ENCODE data around the gene NCK2.

NCK2 gene

DNA sequence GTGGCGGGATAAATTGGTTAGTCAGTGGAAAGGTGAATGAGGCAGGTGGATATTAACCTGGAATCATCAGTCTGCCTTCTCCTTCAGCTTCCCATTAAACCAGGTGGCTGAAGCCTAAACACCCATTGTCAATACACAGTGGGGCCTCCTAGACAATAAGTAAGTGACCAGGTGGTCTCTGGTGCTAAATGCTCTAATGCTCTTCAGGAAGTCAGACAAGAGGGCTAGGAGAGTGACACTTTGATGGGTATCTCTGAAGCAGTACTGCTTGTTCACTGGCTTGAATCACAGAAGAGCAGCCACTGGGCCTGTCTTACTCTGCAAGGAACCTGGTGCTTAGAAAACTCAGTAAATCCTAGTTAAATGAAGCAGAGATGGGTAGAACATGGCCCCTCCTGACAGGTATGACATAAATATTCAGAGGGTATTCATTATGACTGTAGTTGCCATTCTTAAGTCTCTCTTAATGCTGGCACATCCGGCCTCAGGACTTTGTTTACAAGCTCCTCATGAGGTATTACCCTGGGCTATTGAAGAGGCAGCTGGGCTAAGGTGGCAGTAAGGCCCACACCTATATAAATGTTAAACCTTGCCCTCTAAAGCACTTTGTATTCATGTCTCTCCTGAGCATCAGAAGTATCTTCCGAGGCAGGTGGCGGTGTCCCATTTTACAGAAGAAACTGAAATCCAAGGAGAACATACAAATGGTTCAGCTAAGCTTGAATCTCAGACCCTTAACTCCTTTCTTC, 104.9 kb downstream of the NCK2 start:
- DNase-seq (ENCODE audit: low read depth), result no peak

DNA sequence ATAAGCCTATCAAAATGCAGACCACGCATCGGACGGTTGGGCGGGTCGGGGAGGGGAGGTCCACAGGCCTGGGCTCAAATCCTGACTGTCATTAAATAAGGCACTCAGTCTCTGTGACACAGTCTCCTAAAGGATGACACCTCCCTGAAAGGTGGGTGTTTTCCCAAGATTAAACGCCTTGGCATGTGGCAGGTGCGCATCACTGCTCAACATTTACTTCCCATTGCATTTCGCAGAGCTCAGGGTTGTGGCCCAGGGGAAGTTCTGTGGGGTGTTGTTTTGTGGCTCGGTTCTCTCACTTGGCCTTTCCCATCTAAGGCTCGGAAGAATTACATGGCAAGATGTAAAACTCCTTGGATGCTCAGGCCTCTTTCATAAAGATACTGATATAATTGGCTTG, 107.4 kb downstream of the NCK2 start:
- DNase-seq (ENCODE audit: low read depth), result no peak

DNA sequence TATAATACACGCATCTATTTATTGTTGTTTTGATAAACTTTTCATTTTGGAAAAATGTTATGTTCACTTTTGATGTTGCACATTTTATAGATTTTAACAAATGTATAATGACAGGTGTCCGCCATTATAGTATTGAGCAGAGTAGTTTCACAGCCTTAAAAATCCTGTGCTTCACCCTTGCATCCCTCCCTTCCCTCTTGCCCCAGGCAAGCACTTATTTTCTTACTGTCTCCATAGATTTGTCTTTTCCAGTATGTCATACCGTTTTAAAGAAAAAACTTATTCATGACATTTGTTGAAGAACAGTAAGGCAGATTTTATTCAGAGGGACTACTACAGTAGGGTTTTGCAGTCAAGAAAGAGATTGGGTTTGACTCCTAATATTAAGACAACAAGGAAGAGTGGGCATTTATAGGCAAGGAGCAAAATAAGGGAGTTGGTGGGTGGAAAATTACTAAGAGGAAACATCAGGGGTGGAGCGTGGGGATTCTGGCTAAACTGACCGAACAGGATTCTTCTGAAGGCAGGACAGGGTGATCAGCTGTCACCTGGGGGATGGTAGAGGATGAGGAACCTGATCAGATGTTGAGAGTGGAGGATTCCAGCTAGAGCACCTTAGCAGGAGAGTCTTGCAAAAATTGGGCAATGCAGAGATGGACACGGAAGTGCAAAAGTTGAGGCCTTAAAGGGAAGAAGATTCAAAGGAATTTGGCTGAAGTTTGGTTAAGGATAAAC, 108.8 kb downstream of the NCK2 start:
- DNase-seq (ENCODE audit: low read depth), result no peak

DNA sequence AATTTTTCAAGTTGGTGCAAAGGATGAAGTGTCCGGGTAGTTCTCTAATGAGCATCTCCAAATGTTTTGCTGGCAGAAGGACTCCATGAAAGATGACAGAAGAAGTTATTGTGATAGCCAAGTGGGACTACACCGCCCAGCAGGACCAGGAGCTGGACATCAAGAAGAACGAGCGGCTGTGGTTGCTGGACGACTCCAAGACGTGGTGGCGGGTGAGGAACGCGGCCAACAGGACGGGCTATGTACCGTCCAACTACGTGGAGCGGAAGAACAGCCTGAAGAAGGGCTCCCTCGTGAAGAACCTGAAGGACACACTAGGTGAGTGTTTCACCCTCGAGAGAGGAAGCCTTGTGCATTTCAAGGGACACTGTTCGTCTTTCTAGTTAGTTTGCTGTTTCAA, 110.3 kb downstream of the NCK2 start:
- DNase-seq (ENCODE audit: low read depth), result no peak

DNA sequence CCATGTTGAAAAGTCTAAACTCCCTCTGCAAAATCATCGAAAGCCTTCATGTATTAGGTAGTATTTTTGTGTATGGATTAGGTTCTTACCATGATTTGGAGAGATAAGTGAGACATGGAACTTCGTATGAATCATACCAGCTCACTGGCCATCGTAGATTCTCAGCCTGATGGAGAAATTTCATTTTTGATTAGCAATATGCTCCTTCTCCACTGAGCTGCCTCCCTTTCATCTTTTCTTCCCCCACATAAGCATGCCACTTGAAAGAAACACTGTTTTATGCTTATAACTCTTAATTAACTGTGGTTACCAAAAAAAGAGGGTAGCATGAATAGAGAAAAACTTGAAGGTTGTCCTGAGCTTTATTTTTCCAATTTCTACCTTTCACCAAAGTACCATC, 111.9 kb downstream of the NCK2 start:
- DNase-seq (ENCODE audit: low read depth), result no peak

DNA sequence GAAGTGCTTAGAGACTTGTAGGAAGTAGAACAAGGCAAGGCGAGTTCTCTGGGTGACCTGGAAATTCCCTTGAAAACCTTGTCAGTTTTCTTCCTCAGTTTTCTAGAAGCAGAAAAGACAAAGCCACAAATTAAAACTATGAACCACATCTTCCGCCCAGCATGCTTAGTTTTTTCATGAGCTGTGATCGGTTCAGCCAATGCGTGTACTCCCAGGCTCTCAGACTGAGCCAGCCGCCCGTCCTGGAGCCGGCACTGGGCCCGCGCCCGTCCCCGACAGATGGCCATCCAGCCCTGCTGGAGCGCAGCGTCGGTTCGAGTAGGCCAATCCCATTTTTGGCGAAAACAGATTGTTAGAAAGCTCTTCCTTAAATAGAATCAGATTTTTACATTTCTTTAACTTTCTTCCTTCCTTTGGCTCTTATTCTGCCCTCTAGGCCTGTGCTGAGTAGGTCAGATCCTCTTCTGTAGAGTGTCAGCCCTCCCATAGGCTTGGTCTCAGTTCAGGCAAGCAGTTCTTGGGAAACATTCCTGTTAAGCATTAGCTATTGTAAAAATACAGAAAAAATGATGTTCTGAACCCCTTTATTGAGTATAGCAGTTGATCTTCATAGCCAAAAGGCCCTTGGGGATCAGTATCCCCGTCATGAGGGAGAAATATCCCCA, 112.5 kb downstream of the NCK2 start:
- DNase-seq (ENCODE audit: low read depth), result no peak

DNA sequence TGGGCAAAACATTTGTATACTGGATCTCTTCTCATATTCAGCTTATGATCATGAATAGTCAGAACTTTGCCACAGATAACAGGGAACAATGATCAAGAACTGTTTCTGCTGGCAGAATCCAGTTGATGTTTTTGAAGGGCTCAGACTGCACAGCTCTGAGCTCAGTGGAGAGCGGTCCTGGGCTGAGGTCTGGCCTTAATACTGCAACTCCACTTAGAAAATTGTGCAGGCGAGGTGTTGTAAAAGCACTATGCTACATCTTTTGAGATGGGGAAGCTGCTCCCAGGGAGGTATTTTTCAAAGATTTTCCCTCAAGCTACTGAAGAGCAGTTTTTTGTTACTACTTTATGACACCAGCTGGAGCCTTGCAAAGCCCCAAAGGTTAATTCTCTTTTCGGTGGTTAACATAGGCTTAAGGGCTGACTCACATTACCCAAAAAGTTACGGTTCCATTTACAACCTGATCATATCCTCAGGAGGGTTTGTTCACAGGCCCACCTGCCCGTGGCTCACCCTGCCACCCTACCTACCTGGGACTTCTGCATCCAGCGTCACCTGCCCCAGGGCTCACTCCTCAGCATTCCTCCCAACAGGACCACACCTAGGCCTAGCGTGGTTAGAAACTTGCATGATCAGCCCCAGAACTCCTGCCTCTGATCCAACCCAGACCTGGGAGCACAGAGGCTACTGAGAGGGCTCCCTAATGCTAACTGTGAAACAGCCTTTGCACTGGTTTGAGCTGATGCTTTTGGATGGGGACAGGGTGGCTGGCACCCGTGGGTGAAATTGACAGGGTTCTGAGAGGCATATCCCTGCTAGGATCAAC, 114.4 kb downstream of the NCK2 start:
- no peak for DNase-seq (ENCODE audit: low read depth)

DNA sequence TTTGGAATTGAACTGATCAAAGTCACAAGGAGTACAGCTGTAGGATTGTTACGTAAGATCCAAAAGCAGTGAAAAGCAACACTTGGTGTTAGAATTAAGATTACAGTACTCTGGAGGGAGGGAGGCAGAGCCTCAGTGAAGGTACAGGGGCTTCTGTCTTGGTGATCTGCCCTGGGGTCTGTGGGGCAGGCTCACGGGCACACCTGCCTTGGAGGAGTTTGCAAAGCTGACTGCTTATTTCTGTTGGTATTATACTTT, 114.9 kb downstream of the NCK2 start:
- no peak for DNase-seq (ENCODE audit: low read depth)

DNA sequence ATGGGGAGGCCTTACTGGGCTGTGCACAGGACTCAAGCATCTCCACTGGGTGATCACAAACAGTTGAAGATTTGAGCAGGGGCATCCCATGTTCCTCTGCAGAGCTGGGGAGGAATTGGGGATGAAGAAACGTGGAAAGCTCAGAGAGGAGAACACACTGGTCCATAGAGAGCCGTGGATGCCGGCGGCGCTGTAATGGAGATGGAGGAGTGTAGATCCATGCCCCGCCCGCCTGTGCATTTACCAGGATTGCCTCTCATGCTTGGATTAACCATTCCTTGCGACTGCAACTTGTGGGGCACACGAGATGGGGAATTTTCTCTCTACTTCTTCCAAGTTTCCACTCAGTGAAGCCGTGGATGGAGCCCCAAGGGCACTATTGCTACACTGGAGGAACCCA, 115.9 kb downstream of the NCK2 start:
- DNase-seq (ENCODE audit: low read depth), result no peak

DNA sequence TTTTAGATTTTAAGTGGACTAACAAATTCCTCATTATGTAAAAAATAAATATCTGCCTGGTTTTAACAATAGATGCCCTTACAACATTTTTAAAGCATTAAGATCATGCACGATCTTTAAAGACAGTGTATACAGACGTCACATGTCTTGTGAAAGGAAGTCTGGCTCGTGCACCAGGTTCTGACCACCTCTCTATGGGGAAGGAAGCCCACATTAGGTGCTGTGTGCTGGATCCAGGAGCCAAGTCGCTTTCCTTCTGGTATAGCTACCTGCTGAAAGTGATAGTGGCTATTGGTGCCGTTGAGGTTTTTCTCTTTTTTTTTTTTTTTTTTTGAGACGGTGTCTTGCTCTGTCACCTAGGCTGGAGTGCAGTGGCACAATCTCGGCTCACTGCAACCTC, 116.5 kb downstream of the NCK2 start:
- no peak for DNase-seq (ENCODE audit: low read depth)

DNA sequence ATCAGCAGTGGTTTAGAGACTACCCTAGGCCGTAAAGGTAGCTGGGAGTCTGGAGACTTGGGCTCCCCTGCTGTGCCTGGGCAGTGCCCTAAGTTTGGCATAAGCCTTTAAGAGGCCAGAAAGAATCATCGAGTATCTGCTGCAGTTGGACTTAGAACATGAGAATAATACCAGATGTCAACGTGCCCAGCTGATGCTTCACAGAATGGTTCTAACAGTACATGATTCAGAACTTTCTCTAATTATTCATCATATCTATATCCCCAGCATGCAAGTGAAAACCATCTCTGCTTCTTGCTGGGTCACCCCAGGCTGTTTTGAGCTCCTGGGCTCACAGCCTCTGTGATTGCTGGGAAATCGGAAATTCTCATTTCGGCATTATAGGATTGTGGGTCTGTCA, 118.1 kb downstream of the NCK2 start:
- no peak for DNase-seq (ENCODE audit: low read depth)

DNA sequence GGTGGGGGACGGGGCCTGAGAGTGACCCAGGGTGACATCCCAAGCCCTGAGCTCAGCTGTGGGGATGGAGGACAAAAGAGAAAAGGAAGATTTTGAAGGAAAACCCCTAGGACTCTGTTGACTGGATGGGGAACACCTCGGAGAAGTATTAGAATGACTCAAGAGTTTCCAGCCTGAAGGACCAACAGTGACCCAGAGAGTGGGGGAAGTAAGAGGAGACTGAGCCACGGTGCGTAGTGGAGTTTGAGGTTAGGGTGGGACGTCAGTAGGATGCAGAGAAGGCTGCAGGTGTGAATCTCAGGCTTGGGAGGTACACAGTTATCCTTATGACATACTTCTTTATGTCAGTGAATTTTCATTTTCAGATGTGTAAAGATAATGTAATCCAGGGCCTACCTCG, 119.5 kb downstream of the NCK2 start:
- DNase-seq (ENCODE audit: low read depth), result no peak

DNA sequence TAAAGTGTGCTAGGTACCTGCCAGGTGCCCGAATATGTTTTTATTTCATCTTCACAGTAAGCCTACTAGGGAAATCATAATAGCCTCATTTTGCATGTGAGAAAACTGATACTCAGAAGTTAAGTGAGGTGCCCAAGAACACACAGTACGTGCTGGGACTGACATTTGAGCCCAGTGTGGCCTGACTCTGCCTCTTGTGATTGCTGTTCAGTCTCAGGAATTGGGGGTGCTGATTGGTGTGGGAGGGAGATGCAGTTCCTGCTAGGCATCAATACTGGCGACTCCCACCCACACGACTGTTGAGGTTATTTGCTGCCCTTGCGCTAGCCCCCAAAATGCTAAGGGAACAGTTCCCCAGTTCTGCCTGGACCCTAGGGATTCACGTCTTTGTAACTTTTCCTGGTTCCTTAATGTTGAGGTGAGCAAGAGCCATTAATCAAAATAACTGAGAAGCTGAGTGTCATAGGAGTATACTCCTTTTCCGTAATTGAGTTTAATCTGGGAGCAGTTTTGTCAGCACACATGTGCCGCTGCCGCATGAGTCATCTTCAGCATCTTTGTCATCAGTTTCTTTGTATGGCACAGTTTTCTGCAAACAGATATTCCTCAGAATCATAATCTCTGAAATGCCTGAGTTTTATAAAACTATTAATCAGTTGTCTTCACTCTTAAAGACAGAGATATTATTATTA, 120.7 kb downstream of the NCK2 start:
- DNase-seq (ENCODE audit: low read depth), result no peak

DNA sequence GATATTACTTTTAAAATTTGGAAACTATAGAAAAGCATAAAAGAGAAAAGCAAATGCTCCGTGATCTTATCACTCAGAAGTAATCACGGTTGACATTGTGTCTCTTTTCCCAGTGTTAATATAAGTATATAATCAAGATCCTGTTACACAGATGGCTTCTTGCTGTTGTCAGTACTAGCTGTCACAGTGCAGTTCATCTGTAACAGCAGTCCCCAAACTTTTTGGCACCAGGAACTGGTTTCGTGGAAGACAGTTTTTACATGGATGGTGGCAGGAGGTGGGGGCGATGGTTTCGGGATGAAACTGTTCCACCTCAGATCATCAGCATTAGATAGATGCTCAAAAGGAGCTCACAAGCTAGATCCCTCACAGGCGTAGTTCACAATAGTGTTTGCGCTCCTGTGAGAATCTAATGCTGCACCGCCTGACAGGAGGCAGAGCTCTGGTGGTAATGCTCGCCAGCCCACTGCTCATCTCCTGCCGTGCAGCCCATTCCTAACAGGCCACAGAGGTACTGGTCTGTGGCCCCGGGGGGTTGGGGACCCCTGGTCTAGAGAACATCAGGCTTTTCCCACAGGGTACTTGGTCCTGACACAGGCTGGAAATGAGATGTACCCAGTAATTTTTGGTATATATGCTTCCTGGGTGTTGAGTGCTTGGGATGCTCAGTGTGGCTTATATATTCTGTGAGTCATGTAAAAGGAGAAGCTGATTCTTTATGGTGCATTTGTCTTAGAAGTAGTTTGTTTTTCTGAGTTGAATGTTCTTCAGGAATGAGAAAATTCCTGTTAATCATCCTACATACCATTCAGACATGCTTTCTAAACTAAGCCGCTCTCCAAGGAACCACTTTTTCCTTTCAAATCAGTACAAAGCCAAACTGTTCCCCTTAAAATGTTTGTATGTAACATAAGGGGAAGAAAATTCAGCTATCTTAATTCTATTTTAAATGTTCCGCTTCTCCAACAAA, 121.8 kb downstream of the NCK2 start:
- DNase-seq (ENCODE audit: low read depth), result no peak

DNA sequence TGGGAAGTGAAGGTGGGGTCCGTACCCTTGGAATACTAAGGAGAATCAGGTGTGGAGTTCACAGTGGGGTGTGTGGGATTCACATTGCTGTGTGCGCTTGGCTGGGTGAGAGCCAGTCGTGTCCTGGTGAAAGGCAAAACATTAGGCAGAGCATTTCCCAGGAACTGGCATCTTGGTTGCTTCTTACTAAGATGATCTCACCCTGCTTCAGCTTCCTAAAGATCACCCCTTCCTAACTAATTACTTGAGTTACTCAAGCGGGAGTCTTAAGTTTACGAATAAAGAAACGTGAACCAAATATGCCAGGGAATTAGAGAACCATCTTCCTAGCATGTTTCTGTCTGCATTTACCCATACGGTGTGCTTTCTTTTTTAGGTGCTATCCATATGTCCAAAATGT, 122.9 kb downstream of the NCK2 start:
- DNase-seq (ENCODE audit: low read depth), result no peak

DNA sequence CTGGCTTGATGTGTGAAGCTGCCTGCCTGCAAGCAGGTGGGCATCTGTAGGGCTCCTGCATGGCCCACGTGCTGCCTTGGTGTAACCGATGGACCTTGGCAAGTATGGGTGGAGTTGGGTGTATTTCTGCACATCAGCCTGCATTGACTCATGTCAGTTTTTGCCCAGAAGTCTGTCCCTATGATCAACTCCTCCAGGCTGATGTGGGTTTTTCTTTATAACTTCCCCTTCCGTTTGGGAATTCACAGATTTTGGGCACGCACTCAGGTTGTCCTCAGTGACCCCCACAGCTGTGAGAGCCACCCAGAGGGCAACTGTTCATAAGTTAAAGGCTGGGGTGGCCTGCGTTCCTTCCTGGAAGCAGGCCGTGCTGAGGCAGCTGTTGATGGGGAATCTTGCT, 123.3 kb downstream of the NCK2 start:
- DNase-seq (ENCODE audit: low read depth), result no peak

DNA sequence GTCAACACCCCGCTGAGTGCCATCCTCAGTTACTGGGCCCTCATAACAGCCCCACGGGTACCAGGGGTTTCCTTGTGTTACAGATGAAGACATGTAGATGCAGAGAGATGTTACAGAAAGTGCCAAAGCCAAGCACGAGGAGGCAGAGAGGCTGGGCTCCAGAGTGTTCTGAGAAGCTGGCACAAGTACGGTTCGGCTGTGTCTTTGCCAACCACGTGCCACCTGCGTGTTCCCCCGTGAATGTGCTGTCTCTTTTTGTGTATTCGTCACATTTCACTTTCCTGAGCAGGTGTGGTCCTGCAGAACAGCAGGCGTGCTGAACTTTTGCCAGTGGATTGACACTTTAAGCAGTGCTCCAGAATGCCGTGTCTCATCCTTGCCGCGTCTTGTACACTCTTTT, 124.6 kb downstream of the NCK2 start:
- no peak for DNase-seq (ENCODE audit: low read depth)

DNA sequence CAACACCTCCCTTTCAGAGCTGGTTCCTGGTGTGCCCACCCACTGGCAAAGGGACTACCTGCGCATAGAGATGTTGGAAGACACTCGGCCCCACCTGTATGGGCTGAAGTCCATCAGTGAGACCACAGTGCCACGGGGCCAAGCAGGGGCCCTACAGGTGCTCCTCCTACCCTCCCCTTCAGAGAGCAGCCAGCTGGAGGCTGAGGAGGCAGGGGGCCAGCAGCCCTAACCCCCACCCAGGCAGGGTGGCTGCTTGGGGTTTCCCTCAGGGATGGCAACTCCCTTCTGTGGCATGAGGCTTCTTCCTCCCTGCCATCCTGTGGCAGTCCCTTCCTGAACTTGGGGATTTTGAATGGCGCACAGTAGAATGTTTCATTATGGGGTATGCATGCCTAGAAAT, 125.3 kb downstream of the NCK2 start:
- no peak for DNase-seq (ENCODE audit: low read depth)

DNA sequence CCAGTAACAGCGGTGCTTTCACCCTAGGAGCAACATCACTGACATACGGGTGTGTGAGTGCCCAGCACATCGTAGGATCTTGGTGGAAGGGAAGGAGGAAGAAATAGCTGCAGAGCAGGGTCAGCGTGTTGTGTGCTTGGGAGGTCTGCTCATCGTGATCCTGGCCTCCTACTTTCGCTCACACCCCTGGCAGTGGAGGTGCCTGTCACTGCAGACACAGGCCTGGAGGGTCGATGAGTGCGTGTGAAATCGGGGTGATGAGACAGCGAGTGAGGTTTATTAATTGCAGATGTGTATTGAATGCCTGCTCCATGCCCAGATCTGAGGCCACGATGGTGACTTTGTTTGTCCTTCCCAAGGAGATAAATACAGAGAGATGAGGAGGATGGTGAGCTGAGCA, 126.1 kb downstream of the NCK2 start:
- DNase-seq (ENCODE audit: low read depth), result no peak

DNA sequence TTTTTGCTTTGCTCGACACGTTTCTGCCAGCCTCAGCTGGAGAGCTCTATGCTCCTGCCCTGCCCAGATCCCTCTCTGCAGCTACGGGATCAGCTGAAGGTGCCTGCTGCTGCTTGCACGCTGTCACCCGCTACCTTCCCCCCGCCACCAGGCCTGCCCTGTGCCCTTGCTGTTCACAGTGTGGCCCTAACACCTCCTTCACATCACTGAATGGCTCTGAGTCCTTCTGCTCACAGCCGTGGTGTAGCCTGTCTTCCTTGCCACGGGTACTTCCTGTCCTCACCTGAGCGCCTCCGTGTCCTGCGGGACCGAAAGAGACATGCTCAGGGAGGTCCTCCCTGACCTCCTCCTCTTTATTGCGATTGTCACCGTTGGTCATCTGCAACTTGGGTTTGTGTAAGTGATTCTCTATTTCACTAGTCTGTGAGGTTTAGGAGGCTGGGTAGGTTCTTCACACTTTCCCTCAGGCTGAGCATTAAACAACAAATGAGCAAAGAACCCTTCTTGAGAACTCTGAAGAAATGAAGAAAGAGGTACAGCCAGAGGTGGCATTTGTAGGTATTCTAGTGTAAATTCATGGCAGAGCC, 127.5 kb downstream of the NCK2 start:
- no peak for DNase-seq (ENCODE audit: low read depth)

DNA sequence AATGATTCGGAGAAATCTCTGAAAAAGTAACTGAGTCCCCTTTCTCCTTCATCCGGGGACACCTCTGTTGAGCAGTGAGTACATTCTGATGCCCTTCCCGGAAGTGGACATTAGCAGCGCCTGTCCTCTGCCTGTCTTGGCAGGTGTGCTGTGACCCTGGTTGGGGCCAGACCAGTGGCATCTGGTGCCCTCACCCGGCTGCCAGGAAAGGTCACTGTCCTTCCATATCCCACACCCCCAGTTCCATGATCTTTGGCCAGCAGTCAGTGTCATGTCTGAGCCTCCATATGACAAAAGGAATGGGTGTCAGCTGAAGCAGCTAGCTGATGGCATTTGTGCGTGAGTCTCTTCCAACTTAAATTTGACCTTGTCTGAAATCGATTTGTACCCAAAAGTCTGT, 128.1 kb downstream of the NCK2 start:
- DNase-seq (ENCODE audit: low read depth), result no peak
